IMR-90 (cell line): Measurements from ENCODE around the gene FMN1. TPM values are rescaled to one million over a fixed set of nuclear protein-coding genes. Genes with fewer than 3 reads are reported as not detected.

ENCODE experiments used
- ATAC-seq: fragments of 200-7000 bp; cut with Tn5 transposase; 2 replicates; pipeline ENCODE4 v1.9.1; 2020; ENCODE audit warnings: low read depth, mild to moderate bottlenecking, moderate library complexity
- BruUV-seq: library from RNA; stranded (reverse); fragments of 400-500 nt; replicated peaks from 2 replicates; lab custom pipeline; 2021; lab: Mats Ljungman, UMichigan
- CTCF ChIA-PET: fragments of 300-600 bp; formaldehyde crosslinking; extraction: SDS; loops from one replicate; lab custom pipeline; 2021; ENCODE audit warnings: antibody characterized with exemption; lab: Yijun Ruan, JAX
- POLR2A ChIA-PET: fragments of 300-600 bp; sonication (Branson Sonifier 250); formaldehyde crosslinking; loops from one replicate; lab custom pipeline; 2022; ENCODE audit warnings: antibody characterized with exemption; ENCODE audit not compliant: unreplicated experiment; lab: Charles Lee
- DNase-seq: peaks from one replicate; pipeline ENCODE4 v3.0.0; 2013
- H2AFZ ChIP-seq: replicated peaks from 2 replicates; pipeline ENCODE3; 2013; ENCODE audit warnings: low read length, mild to moderate bottlenecking; ENCODE audit not compliant: poor library complexity
- H2AK5ac ChIP-seq: 2 replicates; pipeline ENCODE4 v1.6.1; 2013; ENCODE audit warnings: low read depth, low read length, inconsistent platforms
- H2AK9ac ChIP-seq: replicated peaks from 2 replicates; pipeline ENCODE3; 2013; ENCODE audit warnings: mild to moderate bottlenecking, low read depth, low read length, moderate library complexity; ENCODE audit not compliant: poor library complexity
- H2BK120ac ChIP-seq: 2 replicates; pipeline ENCODE4 v1.6.1; 2013; ENCODE audit warnings: low read depth, low read length, inconsistent platforms
- H2BK15ac ChIP-seq: 3 replicates; pipeline ENCODE4 v1.6.1; 2013; ENCODE audit warnings: low read depth, low read length, inconsistent platforms
- H2BK20ac ChIP-seq: 2 replicates; pipeline ENCODE4 v1.6.1; 2013; ENCODE audit warnings: low read depth, mild to moderate bottlenecking, inconsistent platforms, low read length, moderate library complexity
- H2BK5ac ChIP-seq: 2 replicates; pipeline ENCODE4 v1.6.1; 2013; ENCODE audit warnings: mild to moderate bottlenecking, low read depth, low read length, inconsistent platforms; ENCODE audit not compliant: poor library complexity, severe bottlenecking
- H3K14ac ChIP-seq: replicated peaks from 2 replicates; pipeline ENCODE4 v1.6.1; 2013; ENCODE audit warnings: low read depth, low read length, inconsistent platforms
- H3K18ac ChIP-seq: 2 replicates; pipeline ENCODE4 v1.6.1; 2013; ENCODE audit warnings: low read depth, low read length, control low read depth
- H3K23ac ChIP-seq: 2 replicates; pipeline ENCODE4 v1.6.1; 2013; ENCODE audit warnings: low read depth, low read length, inconsistent platforms
- H3K27ac ChIP-seq: 2 replicates; pipeline ENCODE4 v1.5.1; 2013; ENCODE audit warnings: mild to moderate bottlenecking, control low read depth, low read length; ENCODE audit not compliant: insufficient read depth
- H3K27me3 ChIP-seq: 2 replicates; pipeline ENCODE4 v1.6.1; 2013; ENCODE audit warnings: low read length; ENCODE audit not compliant: control insufficient read depth, insufficient read depth
- H3K36me3 ChIP-seq: 2 replicates; pipeline ENCODE4 v1.6.1; 2013; ENCODE audit warnings: low read length, mixed read lengths; ENCODE audit not compliant: control insufficient read depth, insufficient read depth
- H3K4ac ChIP-seq: 2 replicates; pipeline ENCODE4 v1.6.1; 2013; ENCODE audit warnings: low read depth, low read length, inconsistent platforms
- H3K4me1 ChIP-seq: 2 replicates; pipeline ENCODE4 v1.6.1; 2013; ENCODE audit warnings: low read length, mixed read lengths; ENCODE audit not compliant: control insufficient read depth, insufficient read depth
- H3K4me2 ChIP-seq: 2 replicates; pipeline ENCODE4 v1.6.1; 2013; ENCODE audit warnings: low read depth, mild to moderate bottlenecking, control low read depth, low read length, moderate library complexity
- H3K4me3 ChIP-seq: 2 replicates; pipeline ENCODE4 v1.5.1; 2013; ENCODE audit warnings: low read depth, mild to moderate bottlenecking, control low read depth, low read length, moderate library complexity; ENCODE audit not compliant: insufficient read depth
- H3K56ac ChIP-seq: 2 replicates; pipeline ENCODE4 v1.6.1; 2013; ENCODE audit warnings: low read length, inconsistent platforms; ENCODE audit not compliant: insufficient read depth; ENCODE audit errors: extremely low read depth
- H3K79me1 ChIP-seq, 2 experiments: 2 replicates each; pipeline ENCODE4 v1.6.1; 2013; ENCODE audit warnings: low read length in 2 of 2, inconsistent platforms in 1 of 2, low read depth in 1 of 2
- H3K9ac ChIP-seq: 2 replicates; pipeline ENCODE4 v1.6.1; 2013; ENCODE audit warnings: low read depth, low read length, control low read depth
- H3K9me1 ChIP-seq: 2 replicates; pipeline ENCODE4 v1.6.1; 2013; ENCODE audit warnings: low read length, inconsistent platforms; ENCODE audit not compliant: insufficient read depth
- H3K9me3 ChIP-seq: 2 replicates; pipeline ENCODE4 v1.6.1; 2013; ENCODE audit warnings: low read length; ENCODE audit not compliant: control insufficient read depth, insufficient read depth
- H4K20me1 ChIP-seq: 2 replicates; pipeline ENCODE4 v1.6.1; 2013; ENCODE audit warnings: low read length, inconsistent platforms; ENCODE audit not compliant: insufficient read depth
- H4K5ac ChIP-seq: 2 replicates; pipeline ENCODE4 v1.6.1; 2013; ENCODE audit warnings: mild to moderate bottlenecking, low read depth, low read length, control low read depth
- H4K8ac ChIP-seq, 2 experiments: 2 replicates each; pipeline ENCODE4 v1.6.1; 2013; ENCODE audit warnings: low read depth in 2 of 2, low read length in 2 of 2, control low read depth in 1 of 2, inconsistent platforms in 1 of 2
- H4K91ac ChIP-seq: 2 replicates; pipeline ENCODE4 v1.6.1; 2013; ENCODE audit warnings: low read depth, low read length, inconsistent platforms; ENCODE audit not compliant: insufficient read depth
- BHLHE40 ChIP-seq: fragments of 150-350 bp; IDR thresholded peaks from 2 replicates; pipeline ENCODE4 v1.6.1; 2016; ENCODE audit warnings: mild to moderate bottlenecking, low read depth, low read length
- CEBPB ChIP-seq: IDR thresholded peaks from 2 replicates; pipeline ENCODE4 v1.6.1; 2012; ENCODE audit warnings: low read depth, low read length, improper control_type of control experiment
- CHD1 ChIP-seq: IDR thresholded peaks from 2 replicates; pipeline ENCODE4 v1.6.1; 2012; ENCODE audit warnings: low read depth, low read length, improper control_type of control experiment
- ELK1 ChIP-seq: fragments of 150-350 bp; IDR thresholded peaks from 2 replicates; pipeline ENCODE4 v1.6.1; 2016; ENCODE audit warnings: low read depth, mild to moderate bottlenecking, low read length, moderate library complexity, borderline replicate concordance
- FOS ChIP-seq: fragments of 150-350 bp; IDR thresholded peaks from 2 replicates; pipeline ENCODE4 v1.6.1; 2016; ENCODE audit warnings: low read depth, low read length
- MAFK ChIP-seq: IDR thresholded peaks from 2 replicates; pipeline ENCODE4 v1.6.1; 2012; ENCODE audit warnings: low read depth, low read length, improper control_type of control experiment
- MAZ ChIP-seq: IDR thresholded peaks from 2 replicates; pipeline ENCODE4 v1.6.1; 2012; ENCODE audit warnings: low read depth, mild to moderate bottlenecking, low read length, improper control_type of control experiment, moderate library complexity, borderline replicate concordance
- MXI1 ChIP-seq: IDR thresholded peaks from 2 replicates; pipeline ENCODE4 v1.6.1; 2012; ENCODE audit warnings: low read depth, mild to moderate bottlenecking, low read length, moderate library complexity, borderline replicate concordance
- POLR2A ChIP-seq: IDR thresholded peaks from 2 replicates; pipeline ENCODE4 v1.6.1; 2012; ENCODE audit warnings: mild to moderate bottlenecking, low read depth, low read length
- RAD21 ChIP-seq: IDR thresholded peaks from 2 replicates; pipeline ENCODE4 v1.6.1; 2012; ENCODE audit warnings: low read length, improper control_type of control experiment
- RCOR1 ChIP-seq: IDR thresholded peaks from 2 replicates; pipeline ENCODE4 v1.6.1; 2012; ENCODE audit warnings: mild to moderate bottlenecking, low read length, improper control_type of control experiment; ENCODE audit not compliant: insufficient replicate concordance
- RFX5 ChIP-seq: IDR thresholded peaks from 2 replicates; pipeline ENCODE4 v1.8.0; 2012; ENCODE audit warnings: low read depth, mild to moderate bottlenecking, low read length, moderate library complexity
- SMC3 ChIP-seq: fragments of 150-350 bp; IDR thresholded peaks from 2 replicates; pipeline ENCODE4 v1.6.1; 2016; ENCODE audit warnings: low read depth, mild to moderate bottlenecking, antibody characterized with exemption, low read length, moderate library complexity
- WGBS, 2 experiments: methylation state at CpG; one replicate each; pipeline versions ENCODE4 v1.1.5 to v1.1.7; 2013; ENCODE audit warnings: missing lambda C conversion rate in 2 of 2; ENCODE audit not compliant: insufficient read length in 1 of 2; ENCODE audit errors: extremely low coverage in 2 of 2; 5-methylcytosine and 5-hydroxymethylcytosine counted together
- dilution Hi-C: fragments of 300-500 bp; cut with HindIII; formaldehyde crosslinking; loops from one replicate; pipeline ENCODE4 v1.14.3; 2018; ENCODE audit warnings: low sequenced_read_pairs; ENCODE audit not compliant: unreplicated experiment
- in situ Hi-C: fragments of 300-500 bp; cut with MboI; formaldehyde crosslinking; loops from 3 replicates; pipeline ENCODE4 v1.14.3; 2019; ENCODE audit warnings: low sequenced_read_pairs, inconsistent platforms, mixed read lengths
- intact Hi-C: fragments of 100-400 bp; cut with micrococcal nuclease; formaldehyde crosslinking; loops from 2 replicates; pipeline ENCODE4 v1.10.0; 2022
- polyA plus RNA-seq, 3 experiments: library from polyadenylated mRNA; depleted of rRNA; stranded (reverse); fragments of >200 nt; gene quantifications; 2 replicates each; pipeline ENCODE4 v1.2.3, GENCODE V29; 2012; ENCODE audit warnings: low replicate concordance in 1 of 3
- total RNA-seq: library from RNA; depleted of rRNA; stranded (reverse); fragments of >200 nt; gene quantifications from 2 replicates; pipeline ENCODE4 v1.2.3, GENCODE V29; 2012

Gene FMN1
- total and polyA plus RNA-seq, 2 of the 4 experiments (the other 2 are of a cell fraction) = 7.3 to 17.6 TPM

GRCh38 chr15:32732574-32733157 is 461.8 kb downstream of the FMN1 start:
- peaks cover 5% of the 10 kb centered on the region for H3K4me1 ChIP-seq
- in situ Hi-C loops = no loop called here
- peaks cover 27 to 50% of the 10 kb centered on the region in 2 experiments for H3K79me1 ChIP-seq
- no peak overlapping the region for H3K4ac ChIP-seq
- no peak overlapping the region for H3K4me2 ChIP-seq
- DNase-seq (no peak), ATAC-seq (no peak)
- H4K20me1 ChIP-seq = peaks cover 69% of the 10 kb centered on the region
- no peak overlapping the region for H2BK20ac ChIP-seq
- H3K9me3 ChIP-seq = no peaks in the 10 kb centered on the region
- WGBS, 2 experiments = 90% methylated on average over 2 of the region's 6 CpGs; no CpG with 5 or more reads in 1 of the 2 experiments
- peak overlapping the region; percentile 12; the same call in 1 of the 2 replicates for H4K5ac ChIP-seq
- no peak overlapping the region; the same call in 1 of the 2 replicates for H3K23ac ChIP-seq
- no peaks in the 10 kb centered on the region for H3K27me3 ChIP-seq
- H3K56ac ChIP-seq = no peak overlapping the region
- H2BK120ac ChIP-seq = no peak overlapping the region
- peak overlapping the region in 1 of 2 experiments; percentile 42; a peak in 1 of 4 replicates for H4K8ac ChIP-seq
- no peak overlapping the region for H2AK9ac ChIP-seq
- TF ChIP-seq RAD21 = no peak
- TF ChIP-seq RFX5 = no peak
- TF ChIP-seq ELK1 = no peak
- no peak for TF ChIP-seq MAZ
- TF ChIP-seq MXI1 = no peak
- TF ChIP-seq POLR2A = no peak; the same call in 1 of the 2 replicates
- TF ChIP-seq SMC3 = no peak
- no peak for TF ChIP-seq RCOR1
- TF ChIP-seq CHD1 = no peak
- TF ChIP-seq FOS = no peak
- TF ChIP-seq BHLHE40 = no peak
- no peak for TF ChIP-seq MAFK
- no peak for TF ChIP-seq CEBPB
- H2AFZ ChIP-seq = no peak overlapping the region
- peak overlapping the region; percentile 58 for H2BK5ac ChIP-seq
- no peak overlapping the region for H3K9ac ChIP-seq
- no peak overlapping the region for H4K91ac ChIP-seq
- H3K36me3 ChIP-seq = peaks cover 61% of the 10 kb centered on the region
- no peak overlapping the region for H2AK5ac ChIP-seq
- peaks cover 17% of the 10 kb centered on the region for H3K9me1 ChIP-seq
- no TSS peak for BruUV-seq
- intact Hi-C loops = no loop called here
- dilution Hi-C loops = no loop called here
- POLR2A ChIA-PET = no interaction called here
- H2BK15ac ChIP-seq = no peak overlapping the region
- 0 out of 2 replicates have a peak overlapping the region, but pooled peaks have one; percentile 10 for H3K14ac ChIP-seq
- H3K18ac ChIP-seq = no peak overlapping the region
- no peak overlapping the region for H3K4me3 ChIP-seq
- CTCF ChIA-PET = no interaction called here
- H3K27ac ChIP-seq = no peak overlapping the region
